HG02642 (cell line): ENCODE results near the gene NEURL1.

ENCODE experiments used
- ATAC-seq: cut with Tn5 transposase; IDR thresholded peaks from one replicate; pipeline ENCODE4 v1.9.1; 2021; ENCODE audit warnings: mild to moderate bottlenecking; ENCODE audit not compliant: unreplicated experiment, poor library complexity

The NEURL1 gene

GRCh38 chr10:103638948-103639347 lies 145.4 kb downstream of the NEURL1 start:
- no peak for ATAC-seq

- ATAC-seq, result no peak
Observed at GRCh38 chr10:103640436-103641181, 147.1 kb downstream of the NEURL1 start.

DNA sequence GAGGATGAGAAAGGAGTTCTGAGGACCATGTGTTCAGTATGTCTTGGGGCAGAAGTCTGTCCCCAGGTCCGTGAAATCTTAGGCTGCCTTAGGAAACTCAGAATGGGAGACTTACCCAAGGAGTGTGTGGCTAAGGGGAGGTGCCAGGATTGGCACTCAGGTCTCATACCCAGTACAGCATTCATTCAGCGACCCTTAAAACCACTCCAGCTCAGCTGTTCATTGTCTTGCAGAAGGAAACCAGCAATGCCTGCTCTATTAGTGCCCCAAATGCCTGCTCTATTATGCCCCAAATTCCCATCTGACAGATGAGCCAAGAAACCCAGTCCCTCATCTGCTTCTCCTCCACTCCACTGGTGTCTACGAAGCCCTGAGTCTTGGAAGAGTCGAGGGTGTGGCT lies 147.8 kb downstream of the NEURL1 start:
- ATAC-seq, result no peak
